A549 (cell line): ENCODE data around the gene NASP.

Experiments
- CEBPB ChIP-seq, 2 experiments: fragments of >200 bp in 1 of 2; sonication (Bioruptor Twin) in 1 of 2; formaldehyde crosslinking in 1 of 2; IDR thresholded peaks; 2 replicates each; pipeline ENCODE4 v1.6.1; 2012 to 2016
- CTCF ChIP-seq: fragments of >200 bp; sonication (Bioruptor Twin); formaldehyde crosslinking; IDR thresholded peaks from 3 replicates; pipeline ENCODE4 v1.5.1; 2016

GRCh38 chr1:45567911-45568310 is 15.9 kb upstream of the NASP start:
- no peak for TF ChIP-seq CEBPB (IDR thresholded peaks at IDR 0.05)
- no peak for TF ChIP-seq CTCF
